GM10266 (cell line): ENCODE results near the gene TOP2A.

Source experiments
- DNase-seq: peaks from one replicate; pipeline ENCODE4 v3.0.0; 2012; ENCODE audit errors: extremely low spot score
- TF ChIP-seq, protein P1 (sequence below): IDR thresholded peaks from 2 replicates; pipeline ENCODE4 v1.5.1; 2012; ENCODE audit warnings: mild to moderate bottlenecking, low read depth; ENCODE audit not compliant: control insufficient read depth, insufficient read depth; ENCODE audit errors: missing control alignments

Gene TOP2A

DNA sequence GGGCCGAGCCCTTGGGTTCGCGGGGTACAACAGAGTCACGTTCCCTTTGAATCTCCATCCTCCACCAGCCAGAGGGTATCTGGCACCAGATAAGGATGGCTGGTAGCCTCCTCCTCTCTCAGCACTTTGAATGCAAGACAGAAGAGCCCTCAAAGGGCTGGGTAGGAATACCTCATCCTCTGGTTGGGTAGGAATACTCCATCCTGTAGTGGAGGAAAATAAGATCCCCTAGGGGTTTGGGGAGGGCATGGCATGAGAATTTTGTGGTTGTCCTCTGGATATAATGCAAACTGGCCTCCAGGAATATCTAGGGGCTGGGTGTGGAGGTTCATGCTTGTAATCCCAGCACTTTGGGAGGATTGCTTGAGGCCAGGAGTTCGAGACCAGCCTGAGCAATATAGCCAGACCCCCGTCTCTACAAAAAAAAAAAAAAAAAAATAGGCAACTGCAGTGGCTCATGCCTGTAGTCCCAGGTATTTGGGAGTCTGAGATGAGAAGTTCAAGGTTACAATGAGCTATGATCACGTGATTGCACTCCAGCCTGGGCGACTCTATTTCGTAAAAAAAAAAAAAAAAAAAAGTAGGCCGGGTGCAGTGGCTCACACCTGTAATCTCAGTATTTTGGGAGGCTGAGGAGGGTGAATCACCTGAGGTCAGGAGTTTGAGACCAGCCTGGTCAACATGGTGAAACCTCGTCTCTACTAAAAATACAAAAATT, 28.2 kb upstream of the TOP2A start:
- no peak for DNase-seq
- TF ChIP-seq, protein P1, sequence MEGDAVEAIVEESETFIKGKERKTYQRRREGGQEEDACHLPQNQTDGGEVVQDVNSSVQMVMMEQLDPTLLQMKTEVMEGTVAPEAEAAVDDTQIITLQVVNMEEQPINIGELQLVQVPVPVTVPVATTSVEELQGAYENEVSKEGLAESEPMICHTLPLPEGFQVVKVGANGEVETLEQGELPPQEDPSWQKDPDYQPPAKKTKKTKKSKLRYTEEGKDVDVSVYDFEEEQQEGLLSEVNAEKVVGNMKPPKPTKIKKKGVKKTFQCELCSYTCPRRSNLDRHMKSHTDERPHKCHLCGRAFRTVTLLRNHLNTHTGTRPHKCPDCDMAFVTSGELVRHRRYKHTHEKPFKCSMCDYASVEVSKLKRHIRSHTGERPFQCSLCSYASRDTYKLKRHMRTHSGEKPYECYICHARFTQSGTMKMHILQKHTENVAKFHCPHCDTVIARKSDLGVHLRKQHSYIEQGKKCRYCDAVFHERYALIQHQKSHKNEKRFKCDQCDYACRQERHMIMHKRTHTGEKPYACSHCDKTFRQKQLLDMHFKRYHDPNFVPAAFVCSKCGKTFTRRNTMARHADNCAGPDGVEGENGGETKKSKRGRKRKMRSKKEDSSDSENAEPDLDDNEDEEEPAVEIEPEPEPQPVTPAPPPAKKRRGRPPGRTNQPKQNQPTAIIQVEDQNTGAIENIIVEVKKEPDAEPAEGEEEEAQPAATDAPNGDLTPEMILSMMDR, result no peak

DNA sequence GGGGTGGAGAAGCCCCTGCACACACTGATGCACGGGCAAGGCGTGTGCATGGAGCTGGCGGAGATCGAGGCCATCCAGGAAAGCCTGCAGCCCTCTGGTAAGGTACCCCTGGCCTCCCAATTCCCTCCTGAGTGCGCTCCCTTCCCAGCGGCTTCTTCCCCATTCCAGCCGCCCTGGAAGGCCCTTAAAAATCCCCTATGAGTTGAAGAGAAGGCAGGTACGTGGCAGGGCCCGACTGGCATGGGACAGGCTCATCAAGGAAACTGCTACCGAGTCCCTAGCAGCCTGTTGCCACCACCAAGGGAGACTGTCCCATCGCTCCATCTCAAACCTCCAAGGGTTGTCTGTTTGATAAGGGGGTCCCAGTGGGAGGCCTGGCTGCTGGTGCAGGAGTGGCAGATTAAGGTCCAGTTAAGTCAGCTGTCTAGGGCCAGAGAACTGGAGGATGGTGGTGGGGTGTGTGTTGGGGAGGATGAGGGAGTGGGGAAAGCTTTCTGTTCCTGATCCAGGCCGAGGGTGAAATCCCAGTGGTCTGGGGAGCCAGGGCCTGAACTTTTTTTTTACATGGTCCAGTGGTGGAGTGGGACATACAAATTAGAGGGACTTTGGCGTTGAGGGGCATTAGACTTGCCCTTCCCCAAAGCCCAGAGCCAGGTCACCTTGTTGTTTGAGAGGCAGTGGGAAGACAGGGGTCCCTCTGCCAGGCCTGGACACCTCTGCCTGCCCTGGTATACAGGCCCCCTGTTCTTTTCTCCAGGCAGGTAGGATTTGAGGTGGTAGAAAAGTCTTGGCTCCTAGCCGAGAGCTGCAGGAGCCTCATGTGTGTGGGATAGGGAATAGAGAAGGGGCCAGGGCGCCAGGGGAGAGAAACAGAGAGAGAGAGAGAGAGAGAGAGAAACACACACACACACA, 26.5 kb upstream of the TOP2A start:
- TF ChIP-seq, protein P1, result no peak
- DNase-seq, result no peak

DNA sequence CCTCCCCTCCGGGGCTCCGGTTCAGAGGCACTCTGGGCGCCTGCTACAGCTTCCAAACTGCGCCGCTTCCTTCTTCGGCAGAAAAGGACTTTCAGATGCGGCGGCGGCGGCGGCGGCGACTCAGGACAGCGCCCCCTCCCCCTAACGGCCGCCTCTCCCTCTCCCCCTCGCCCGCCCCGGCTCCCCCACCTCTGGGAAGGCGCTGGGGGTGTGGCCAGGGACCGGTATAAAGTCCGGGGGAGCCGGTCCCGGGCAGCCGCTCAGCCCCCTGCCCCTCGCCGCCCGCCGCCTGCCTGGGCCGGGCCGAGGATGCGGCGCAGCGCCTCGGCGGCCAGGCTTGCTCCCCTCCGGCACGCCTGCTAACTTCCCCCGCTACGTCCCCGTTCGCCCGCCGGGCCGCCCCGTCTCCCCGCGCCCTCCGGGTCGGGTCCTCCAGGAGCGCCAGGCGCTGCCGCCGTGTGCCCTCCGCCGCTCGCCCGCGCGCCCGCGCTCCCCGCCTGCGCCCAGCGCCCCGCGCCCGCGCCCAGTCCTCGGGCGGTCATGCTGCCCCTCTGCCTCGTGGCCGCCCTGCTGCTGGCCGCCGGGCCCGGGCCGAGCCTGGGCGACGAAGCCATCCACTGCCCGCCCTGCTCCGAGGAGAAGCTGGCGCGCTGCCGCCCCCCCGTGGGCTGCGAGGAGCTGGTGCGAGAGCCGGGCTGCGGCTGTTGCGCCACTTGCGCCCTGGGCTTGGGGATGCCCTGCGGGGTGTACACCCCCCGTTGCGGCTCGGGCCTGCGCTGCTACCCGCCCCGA, 25.7 kb upstream of the TOP2A start, which contains the start of gene IGFBP4:
Gene IGFBP4, plus strand, starts transcription at position 255 of the 792 bp plus-strand sequence. Its CDS starts 286 bp downstream, at position 541.
- TF ChIP-seq, protein P1, result peak; percentile 81
- DNase-seq, result peak; percentile 85

DNA sequence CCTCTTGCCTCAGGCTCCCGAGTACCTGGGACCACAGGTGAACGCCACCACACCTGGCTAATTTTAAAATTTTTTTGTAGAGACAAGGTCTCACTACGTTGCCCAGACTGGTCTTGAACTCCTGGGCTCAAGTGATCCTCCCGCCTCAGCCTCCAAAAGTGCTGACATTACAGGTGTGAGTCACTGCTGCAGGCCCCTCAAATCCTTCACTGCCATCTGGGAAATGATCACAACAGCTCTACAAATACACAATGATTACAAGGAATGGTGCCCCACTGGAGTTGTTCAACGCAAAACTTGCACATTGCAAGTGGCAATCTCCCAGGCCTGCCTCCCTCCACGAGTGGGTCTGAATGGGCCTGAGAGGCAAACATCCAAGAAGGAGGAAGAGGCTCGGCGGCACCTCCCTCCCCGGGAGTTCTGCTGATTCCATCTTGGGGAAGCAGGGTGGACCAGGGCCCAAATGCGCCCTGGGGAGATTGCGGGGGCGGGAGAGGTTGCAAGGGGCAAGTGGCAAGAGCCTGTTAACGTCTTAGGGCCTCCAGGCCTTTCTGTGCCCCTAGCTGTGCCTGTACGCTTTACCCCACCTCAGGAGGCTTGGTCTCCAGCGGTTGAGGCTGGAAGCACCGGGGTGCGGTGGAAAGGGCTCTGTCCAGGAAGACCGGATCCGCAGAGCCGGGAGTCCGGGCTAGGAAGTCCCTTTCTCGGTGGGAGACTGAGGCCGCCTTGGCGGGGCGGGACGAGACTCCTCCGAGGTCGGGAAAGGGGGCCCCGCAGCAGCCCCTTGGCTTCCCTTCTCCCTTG, 24.9 kb upstream of the TOP2A start:
- DNase-seq, result no peak

DNA sequence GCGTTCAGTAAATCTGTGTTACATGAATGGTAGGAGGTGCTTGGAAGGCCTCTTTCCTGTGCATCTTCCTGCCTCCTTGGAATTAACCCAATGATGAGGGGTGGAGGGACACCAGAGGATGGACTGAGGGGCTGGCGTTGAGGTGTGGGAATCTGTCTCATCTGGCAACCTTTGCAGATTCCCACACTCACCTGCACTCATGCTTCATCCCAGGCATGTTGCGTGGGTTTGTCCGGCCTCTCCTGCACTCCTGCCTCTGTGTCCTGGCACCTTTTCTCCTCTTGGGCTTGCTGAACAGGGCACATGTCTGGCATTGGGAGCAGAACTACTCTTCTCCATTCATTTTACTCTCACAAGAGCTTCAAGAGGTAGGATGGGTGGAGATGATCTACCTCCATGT, 22.5 kb upstream of the TOP2A start:
- no peak for DNase-seq
- TF ChIP-seq, protein P1, result no peak

More for the DNA sequence above, 24.9 kb upstream of the TOP2A start:
- TF ChIP-seq, protein P1, result no peak

DNA sequence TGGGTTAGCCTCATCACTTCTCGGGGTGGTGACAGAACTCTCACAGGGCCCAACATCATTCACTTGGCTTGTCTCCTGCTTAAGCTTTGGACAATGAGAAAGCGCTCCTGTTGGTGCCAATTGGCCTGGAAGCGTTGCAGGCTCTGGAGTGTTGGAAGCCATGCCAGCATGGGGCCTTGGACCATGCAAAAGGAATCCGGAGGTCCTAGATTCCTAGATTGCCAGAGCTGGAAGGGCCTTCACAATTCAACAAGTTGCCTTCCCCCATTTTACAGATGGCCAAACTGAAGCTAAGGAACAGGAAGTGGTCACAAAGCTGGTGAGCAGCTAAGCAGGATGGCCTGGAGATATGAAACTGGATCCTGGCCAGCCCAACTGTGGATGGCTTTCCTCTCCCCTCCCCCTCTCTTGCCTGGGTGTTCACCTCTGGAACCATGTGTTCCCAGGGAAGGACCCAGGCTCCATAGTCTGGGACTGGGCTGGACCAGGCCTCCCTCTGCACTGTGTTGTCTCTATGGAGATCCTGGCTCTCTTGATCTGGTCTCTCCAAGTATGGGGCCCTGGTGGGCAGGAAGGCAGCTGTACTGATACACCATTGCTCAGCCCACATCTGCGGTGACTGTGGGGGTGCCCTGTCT, 19.5 kb upstream of the TOP2A start:
- TF ChIP-seq, protein P1, result no peak
- DNase-seq, result no peak
